Mesenchymal stem cell (in vitro differentiated cells and primary cell): ENCODE results near the gene INPP5B. TPM values are rescaled to one million over a fixed set of nuclear protein-coding genes. Genes with fewer than 3 reads are reported as not detected.
A peak's percentile ranks its signal among the peaks of the same experiment; 100 is the strongest.

Source experiments
- DNase-seq: peaks from one replicate; pipeline ENCODE4 v3.0.0-alpha.2; 2013
- H2AFZ ChIP-seq: one replicate; pipeline ENCODE4 v1.6.1; 2013; ENCODE audit warnings: low read depth, mild to moderate bottlenecking, control low read depth, inconsistent platforms, low read length, moderate library complexity
- H2AK5ac ChIP-seq: 2 replicates; pipeline ENCODE4 v1.6.1; 2013; ENCODE audit warnings: low read length, moderate library complexity, mild to moderate bottlenecking, inconsistent platforms; ENCODE audit not compliant: severe bottlenecking
- H2BK120ac ChIP-seq: one replicate; pipeline ENCODE4 v1.6.1; 2013; ENCODE audit warnings: low read depth, mild to moderate bottlenecking, inconsistent platforms, low read length, moderate library complexity
- H2BK12ac ChIP-seq, 2 experiments: one replicate each; pipeline ENCODE4 v1.6.1; 2013; ENCODE audit warnings: inconsistent platforms in 2 of 2, low read length in 2 of 2, mild to moderate bottlenecking in 2 of 2, moderate library complexity in 2 of 2, control low read depth in 1 of 2
- H2BK15ac ChIP-seq: one replicate; pipeline ENCODE4 v1.6.1; 2013; ENCODE audit warnings: mild to moderate bottlenecking, low read depth, inconsistent platforms; ENCODE audit not compliant: poor library complexity, severe bottlenecking
- H2BK5ac ChIP-seq: 2 replicates; pipeline ENCODE4 v1.6.1; 2013; ENCODE audit warnings: low read depth, mild to moderate bottlenecking, low read length, control low read depth, inconsistent platforms; ENCODE audit not compliant: poor library complexity, severe bottlenecking
- H3K14ac ChIP-seq, 2 experiments: one replicate each; pipeline ENCODE4 v1.6.1; 2013; ENCODE audit warnings: inconsistent platforms in 2 of 2, low read length in 2 of 2, control low read depth in 1 of 2, mild to moderate bottlenecking in 1 of 2, moderate library complexity in 1 of 2
- H3K18ac ChIP-seq, 2 experiments: one replicate each; pipeline ENCODE4 v1.6.1; 2013; ENCODE audit warnings: inconsistent platforms in 2 of 2, low read length in 2 of 2, control low read depth in 1 of 2, low read depth in 1 of 2, mild to moderate bottlenecking in 1 of 2
- H3K23ac ChIP-seq, 2 experiments: one replicate each; pipeline ENCODE4 v1.6.1; 2013; ENCODE audit warnings: inconsistent platforms in 2 of 2, low read length in 2 of 2, mild to moderate bottlenecking in 2 of 2, moderate library complexity in 2 of 2, control low read depth in 1 of 2
- H3K27ac ChIP-seq: 2 replicates; pipeline ENCODE4 v1.5.1; 2013; ENCODE audit warnings: mild to moderate bottlenecking, moderate library complexity, low read length, control low read depth, inconsistent platforms; ENCODE audit not compliant: poor library complexity, severe bottlenecking
- H3K27me3 ChIP-seq, 2 experiments: 2 replicates each; pipeline versions ENCODE4 v1.6.1 to v1.7.0; 2013; ENCODE audit warnings: low read length in 2 of 2, mild to moderate bottlenecking in 2 of 2, moderate library complexity in 2 of 2, control low read depth in 1 of 2, inconsistent platforms in 1 of 2; ENCODE audit not compliant: control insufficient read depth in 1 of 2, insufficient read depth in 1 of 2
- H3K36me3 ChIP-seq, 2 experiments: 2 replicates each; pipeline versions ENCODE4 v1.6.1 to v1.7.0; 2013; ENCODE audit warnings: low read length in 2 of 2, control low read depth in 1 of 2, inconsistent platforms in 1 of 2, low read depth in 1 of 2, mild to moderate bottlenecking in 1 of 2; ENCODE audit not compliant: insufficient read depth in 2 of 2, control insufficient read depth in 1 of 2
- H3K4ac ChIP-seq, 2 experiments: one replicate each; pipeline ENCODE4 v1.6.1; 2013; ENCODE audit warnings: inconsistent platforms in 2 of 2, low read length in 2 of 2, mild to moderate bottlenecking in 2 of 2, moderate library complexity in 2 of 2, control low read depth in 1 of 2, low read depth in 1 of 2
- H3K4me1 ChIP-seq: 2 replicates; pipeline ENCODE4 v1.6.1; 2013; ENCODE audit warnings: low read depth, low read length, control low read depth; ENCODE audit not compliant: control insufficient read depth, insufficient read depth
- H3K4me2 ChIP-seq: 2 replicates; pipeline ENCODE4 v1.6.1; 2013; ENCODE audit warnings: low read length, mild to moderate bottlenecking, inconsistent platforms; ENCODE audit not compliant: poor library complexity, severe bottlenecking
- H3K4me3 ChIP-seq, 2 experiments: 2 replicates each; pipeline versions ENCODE4 v1.5.1 to v1.7.0; 2013; ENCODE audit warnings: low read length in 2 of 2, mild to moderate bottlenecking in 2 of 2, control low read depth in 1 of 2, low read depth in 1 of 2; ENCODE audit not compliant: insufficient read depth in 1 of 2
- H3K79me1 ChIP-seq: replicated peaks from 2 replicates; pipeline ENCODE4 v1.6.1; 2013; ENCODE audit warnings: mild to moderate bottlenecking, control low read depth, low read length, inconsistent platforms; ENCODE audit not compliant: poor library complexity, severe bottlenecking
- H3K9ac ChIP-seq: 2 replicates; pipeline ENCODE4 v1.7.0; 2013; ENCODE audit warnings: mild to moderate bottlenecking, low read length, moderate library complexity
- H3K9me3 ChIP-seq: 2 replicates; pipeline ENCODE4 v1.7.0; 2013; ENCODE audit warnings: mild to moderate bottlenecking, low read length; ENCODE audit not compliant: control insufficient read depth
- H4K8ac ChIP-seq: one replicate; pipeline ENCODE4 v1.6.1; 2013; ENCODE audit warnings: inconsistent platforms, mild to moderate bottlenecking, low read length, moderate library complexity
- H4K91ac ChIP-seq: one replicate; pipeline ENCODE4 v1.6.1; 2013; ENCODE audit warnings: mild to moderate bottlenecking, low read length, inconsistent platforms
- WGBS: methylation state at CpG from one replicate; pipeline ENCODE4 v1.1.7; 2013; ENCODE audit warnings: mixed read lengths; 5-methylcytosine and 5-hydroxymethylcytosine counted together
- small RNA-seq: library from polyadenylated mRNA; stranded (forward); fragments of <200 nt; extraction: miRNeasy Mini kit (QIAGEN cat#:217004); gene quantifications from one replicate; pipeline ENCODE3, GENCODE V24; 2013; ENCODE audit warnings: low read depth

The INPP5B gene

GRCh38 chr1:37814252-37814651 is 132.6 kb downstream of the INPP5B start:
- no peak overlapping the region for H3K23ac ChIP-seq

GRCh38 chr1:37813529-37814145 is 133.2 kb downstream of the INPP5B start:
- Histone ChIP-seq H2BK120ac (no peak overlapping the region), H3K14ac (no peak overlapping the region), H3K18ac (no peak overlapping the region), H3K79me1 (peaks cover 40% of the 10 kb centered on the region), H3K27ac (no peak overlapping the region), H3K9ac (peak overlapping the region; percentile 58), H3K4me1 (peaks cover 9% of the 10 kb centered on the region), H3K9me3 (no peaks in the 10 kb centered on the region), H2AK5ac (no peak overlapping the region), H3K4ac (no peak overlapping the region), H2AFZ (no peak overlapping the region), H3K4me3 (no peak overlapping the region), H3K36me3 (peaks cover 39 to 50% of the 10 kb centered on the region in 2 experiments), H3K23ac (no peak overlapping the region), H4K8ac (no peak overlapping the region), H4K91ac (no peak overlapping the region), H2BK12ac (no peak overlapping the region), H3K27me3 (no peaks in the 10 kb centered on the region), H3K4me2 (no peak overlapping the region), H2BK5ac (no peak overlapping the region), H2BK15ac (no peak overlapping the region)
- 86% methylated on average over 1 of the region's 2 CpGs for WGBS
- no peak for DNase-seq

More at GRCh38 chr1:37814252-37814651, 132.6 kb downstream of the INPP5B start:
- Histone ChIP-seq H3K27me3 (no peaks in the 10 kb centered on the region), H3K9me3 (no peaks in the 10 kb centered on the region), H3K79me1 (peaks cover 40% of the 10 kb centered on the region), H3K36me3 (peaks cover 42 to 55% of the 10 kb centered on the region in 2 experiments), H2AK5ac (no peak overlapping the region), H4K8ac (no peak overlapping the region), H3K14ac (no peak overlapping the region), H2BK120ac (no peak overlapping the region), H4K91ac (no peak overlapping the region), H2BK15ac (no peak overlapping the region), H3K18ac (no peak overlapping the region), H3K4ac (no peak overlapping the region), H3K27ac (no peak overlapping the region), H3K4me2 (no peak overlapping the region), H2AFZ (no peak overlapping the region), H3K4me1 (peaks cover 5% of the 10 kb centered on the region), H2BK5ac (no peak overlapping the region), H3K4me3 (no peak overlapping the region), H3K9ac (peak overlapping the region; percentile 58), H2BK12ac (no peak overlapping the region)
- WGBS: 97% methylated on average over 7 of the region's 7 CpGs
- no peak for DNase-seq

- peak; percentile 87 for DNase-seq
- Histone ChIP-seq H3K14ac (no peak overlapping the region), H2AK5ac (no peak overlapping the region), H2BK12ac (no peak overlapping the region), H3K4me2 (no peak overlapping the region), H3K27ac (no peak overlapping the region), H3K18ac (no peak overlapping the region), H3K4ac (no peak overlapping the region), H3K9ac (peak overlapping the region; percentile 91), H3K4me3 (peak overlapping the region in 1 of 2 experiments; percentile 87), H3K23ac (no peak overlapping the region), H3K36me3 (peaks cover 35 to 41% of the 10 kb centered on the region in 2 experiments), H3K79me1 (peaks cover 36% of the 10 kb centered on the region), H3K27me3 (no peaks in the 10 kb centered on the region), H3K9me3 (no peaks in the 10 kb centered on the region), H2BK120ac (no peak overlapping the region), H4K91ac (no peak overlapping the region), H2BK5ac (no peak overlapping the region), H4K8ac (no peak overlapping the region), H3K4me1 (peaks cover 14% of the 10 kb centered on the region), H2AFZ (no peak overlapping the region), H2BK15ac (no peak overlapping the region)
- 33% methylated on average over 5 of the region's 7 CpGs for WGBS
Measured at GRCh38 chr1:37811027-37811655, 135.7 kb downstream of the INPP5B start.

Small RNA genes within 50 kb of the gene (small RNA-seq; reads per million reads assigned to genes)
- gene RF00017 (not detected), gene RF00092 (not detected), gene RNU6-510P (not detected), gene RNU6-584P (not detected)
